Activated CD8-positive, alpha-beta memory T cell treated with anti-CD3 and anti-CD28 coated beads, Interleukin-2, amount 50 U/mL, for 24 hours (primary cell): Measurements from ENCODE around the gene AGK.
"Not testable (repeated sequence)": the region's sequence is repeated elsewhere in the genome, so short reads cannot be mapped to it uniquely, and the experiment has no call there.

ENCODE experiments used
- DNase-seq: peaks from one replicate; pipeline ENCODE4 v3.0.0-alpha.2; 2020; ENCODE audit errors: extremely low read depth

Gene AGK

DNA sequence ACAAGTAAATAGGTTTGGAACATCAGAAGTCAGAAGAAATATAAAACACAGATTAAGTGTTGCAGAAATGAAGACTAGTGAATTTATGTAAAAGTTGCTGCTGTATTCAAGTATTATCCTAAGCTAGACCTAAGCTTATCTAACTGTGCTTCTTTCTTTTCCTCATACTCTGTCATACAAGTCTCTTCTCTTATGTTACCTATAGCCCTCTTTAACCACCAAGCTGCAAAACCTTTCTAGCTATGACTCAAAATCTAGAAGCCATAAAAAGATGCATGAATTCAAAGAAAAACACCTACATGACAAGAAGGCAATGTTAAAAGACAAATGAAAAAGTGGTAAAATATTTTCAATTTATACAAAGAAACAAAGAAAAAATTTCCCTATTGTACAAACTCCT lies 127.8 kb downstream of the AGK start:
- no peak for DNase-seq

DNA sequence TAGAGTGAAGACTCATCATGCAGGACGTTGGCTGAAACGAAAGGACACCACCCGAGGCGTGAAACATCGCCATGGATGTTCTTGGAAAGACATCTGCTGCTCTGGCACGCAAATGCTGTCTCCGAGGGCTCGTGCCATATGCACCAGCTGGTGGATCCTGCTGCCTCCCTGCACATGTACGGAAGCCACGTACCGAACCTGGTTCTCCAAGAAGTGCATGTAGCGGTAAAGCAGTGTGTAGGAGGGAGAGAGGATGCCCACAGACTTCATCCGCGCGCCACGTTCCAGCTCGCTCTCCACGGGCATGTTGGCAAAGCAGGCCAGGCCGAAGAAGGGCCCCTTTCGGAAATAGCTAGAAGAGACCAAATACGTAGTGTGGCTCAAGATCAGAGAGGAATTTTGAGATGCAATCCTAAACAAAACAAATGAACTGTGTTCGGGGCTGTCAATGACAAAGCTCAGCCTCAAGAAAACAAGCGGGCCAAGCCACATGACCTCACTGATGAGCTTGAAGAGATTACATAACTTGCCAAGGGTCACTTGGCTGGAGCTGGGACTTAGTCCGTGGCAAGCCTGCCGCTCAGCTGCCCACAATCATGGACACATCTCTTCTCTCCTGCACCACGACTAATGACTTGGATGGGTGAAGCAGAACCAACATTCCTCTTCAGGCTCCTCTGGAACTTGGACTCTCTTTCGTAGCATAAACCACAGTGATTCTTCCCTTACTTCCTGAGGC lies 134.2 kb downstream of the AGK start:
- DNase-seq: no peak

- no peak for DNase-seq
Measured at GRCh38 chr7:141686074-141686473, 134.9 kb downstream of the AGK start.

DNA sequence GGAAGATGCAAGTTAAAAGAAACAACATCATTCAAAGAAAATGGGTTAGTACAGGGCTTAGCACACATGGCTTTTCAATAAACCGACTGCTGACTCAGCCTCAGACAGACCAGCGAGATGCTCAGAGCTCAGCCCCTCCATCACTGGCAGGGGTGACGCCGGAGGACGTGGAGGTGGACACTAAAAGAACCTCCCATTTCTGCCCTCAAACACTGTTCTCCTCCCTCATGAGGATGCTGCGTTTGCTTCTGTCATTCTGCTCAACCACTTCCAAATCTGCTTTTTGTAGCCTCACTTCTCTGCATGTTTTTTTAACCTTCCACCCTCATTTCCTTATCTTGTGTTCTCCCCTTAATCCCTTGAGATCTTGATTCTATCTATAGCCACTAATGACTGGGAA lies 135.5 kb downstream of the AGK start:
- no peak for DNase-seq

DNA sequence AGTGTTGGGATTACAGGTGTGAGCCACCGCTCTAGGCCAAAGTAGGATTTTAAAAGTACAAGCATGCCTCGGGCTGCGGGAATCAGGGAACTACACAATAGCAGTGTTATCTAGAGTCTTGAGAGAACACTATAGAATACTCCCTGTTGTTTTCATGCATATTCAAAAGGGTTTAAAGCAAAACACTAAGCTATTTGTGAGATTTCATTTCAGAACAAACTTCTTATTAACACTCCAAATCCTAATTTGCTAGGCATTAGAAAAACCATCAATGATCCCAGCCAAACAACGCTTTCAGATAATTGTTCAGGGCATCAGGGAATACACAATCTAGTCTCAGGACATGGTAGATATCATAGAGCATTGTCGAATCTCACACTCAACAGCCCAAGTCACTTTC lies 136.8 kb downstream of the AGK start:
- DNase-seq: no peak

GRCh38 chr7:141689072-141689825 lies 138.0 kb downstream of the AGK start:
- DNase-seq: not testable (repeated sequence)

DNA sequence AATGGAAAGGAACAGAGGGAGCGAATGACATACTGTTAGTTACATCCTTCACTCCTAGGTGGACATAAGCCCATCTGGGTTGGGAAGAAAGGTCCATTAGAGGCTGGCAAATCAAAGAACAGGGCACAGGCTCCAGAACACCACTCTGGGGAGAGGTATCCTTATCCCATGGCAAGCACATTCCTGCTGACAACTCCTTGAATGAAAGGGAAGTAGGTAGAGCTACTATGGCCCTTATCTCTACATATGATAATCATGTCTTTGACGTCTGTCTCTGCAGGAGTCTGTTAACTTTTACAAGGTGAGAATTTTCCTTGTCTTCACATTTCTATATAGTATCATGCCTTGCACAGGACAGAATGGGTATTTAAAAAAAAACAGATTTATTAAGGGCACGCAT lies 140.3 kb downstream of the AGK start:
- no peak for DNase-seq

DNA sequence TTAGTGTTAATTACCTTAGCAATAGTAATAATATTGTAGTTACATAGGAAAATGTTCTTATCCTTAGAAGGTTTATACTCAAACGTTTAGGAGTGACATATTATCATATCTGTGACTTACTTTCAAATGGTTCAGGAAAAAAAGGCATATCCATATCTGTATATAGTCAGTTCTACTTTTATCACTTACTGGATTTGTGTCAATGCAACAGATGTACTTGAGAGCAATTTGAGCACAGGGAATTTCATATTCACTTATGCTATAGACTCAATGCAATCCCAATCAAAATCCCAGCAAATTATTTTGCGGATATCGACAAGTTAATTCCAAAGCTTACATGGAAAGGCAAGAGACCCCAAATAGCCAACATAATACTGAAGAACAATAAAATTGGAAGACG lies 140.8 kb downstream of the AGK start:
- DNase-seq: no peak

GRCh38 chr7:141693082-141693481 lies 141.9 kb downstream of the AGK start:
- DNase-seq: no peak

GRCh38 chr7:141695803-141696289 lies 144.6 kb downstream of the AGK start:
- DNase-seq: no peak

GRCh38 chr7:141696348-141696747 lies 145.1 kb downstream of the AGK start:
- no peak for DNase-seq

DNA sequence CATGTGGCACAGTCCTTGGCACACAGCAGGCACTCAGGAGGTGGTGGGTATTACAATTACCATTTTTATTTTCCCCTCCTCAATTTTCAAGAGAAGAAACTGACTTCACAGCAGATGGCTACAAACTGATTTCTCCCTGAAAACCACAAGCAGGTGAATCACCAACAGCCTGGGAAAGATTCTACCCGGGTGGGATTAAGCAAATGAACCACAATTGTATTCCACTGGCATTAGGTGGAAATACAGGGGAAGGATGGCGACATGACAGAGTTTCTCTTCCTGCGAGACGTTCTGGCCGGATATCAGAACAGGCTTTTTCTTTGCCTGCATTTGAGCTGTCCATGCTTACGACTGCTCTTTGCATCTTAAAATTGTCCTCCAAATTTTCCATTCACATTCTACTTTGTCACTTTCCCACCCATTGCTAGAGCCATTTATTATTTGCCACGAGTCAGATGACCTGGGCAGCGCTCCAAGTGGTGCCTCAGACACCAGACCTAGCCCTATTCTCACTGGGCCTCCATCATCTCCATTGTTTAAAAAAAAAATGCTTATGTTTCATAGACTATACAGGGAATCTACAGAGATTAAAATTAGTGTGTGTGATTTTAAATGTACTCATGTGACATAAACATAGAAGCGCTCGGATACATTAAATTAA lies 146.1 kb downstream of the AGK start:
- no peak for DNase-seq

GRCh38 chr7:141698247-141699015 lies 147.2 kb downstream of the AGK start:
- DNase-seq: no peak

DNA sequence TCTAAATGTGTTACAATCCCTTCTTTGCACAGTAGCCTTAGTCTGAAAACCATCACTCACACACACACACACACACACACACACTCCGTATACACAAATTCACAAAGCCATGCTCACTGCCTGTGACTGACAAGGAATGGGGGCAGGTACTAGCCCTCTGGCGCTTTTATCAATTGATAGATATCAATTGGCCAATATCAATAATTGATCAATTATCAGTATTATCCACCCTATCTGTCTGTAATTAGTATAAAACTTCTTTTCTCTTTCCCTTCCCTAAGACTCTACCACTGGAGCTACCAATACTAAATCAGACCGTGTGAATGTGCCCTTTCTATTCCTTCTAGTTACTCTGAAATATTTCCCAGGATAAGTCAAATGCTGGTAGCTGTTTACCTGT lies 148.7 kb downstream of the AGK start:
- DNase-seq: no peak

DNA sequence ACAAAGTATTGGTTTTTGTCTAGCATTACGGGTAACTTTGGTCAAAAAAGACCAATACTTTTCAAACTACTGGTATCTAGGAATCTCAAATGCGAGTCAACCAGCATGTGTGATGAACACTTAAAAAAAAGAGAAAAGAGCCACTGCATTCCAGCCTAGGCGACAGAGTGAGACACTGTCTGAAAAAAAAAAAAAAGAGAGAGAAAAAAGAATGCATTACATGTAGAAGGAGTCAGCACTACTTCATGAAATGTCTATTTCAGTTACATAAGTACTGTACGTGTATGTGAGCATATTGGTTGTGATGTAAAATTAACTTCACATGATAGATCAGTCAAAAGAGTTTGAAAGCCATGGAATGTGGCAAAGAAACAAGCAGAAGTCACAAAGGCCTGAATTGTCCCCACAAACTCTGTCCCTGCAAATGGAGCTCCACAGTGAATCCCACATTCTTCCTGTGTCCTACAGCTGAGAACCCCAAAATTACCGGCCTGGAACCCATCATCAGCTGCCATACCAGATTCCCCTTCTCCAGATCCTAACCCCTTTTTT lies 149.2 kb downstream of the AGK start:
- DNase-seq: no peak

DNA sequence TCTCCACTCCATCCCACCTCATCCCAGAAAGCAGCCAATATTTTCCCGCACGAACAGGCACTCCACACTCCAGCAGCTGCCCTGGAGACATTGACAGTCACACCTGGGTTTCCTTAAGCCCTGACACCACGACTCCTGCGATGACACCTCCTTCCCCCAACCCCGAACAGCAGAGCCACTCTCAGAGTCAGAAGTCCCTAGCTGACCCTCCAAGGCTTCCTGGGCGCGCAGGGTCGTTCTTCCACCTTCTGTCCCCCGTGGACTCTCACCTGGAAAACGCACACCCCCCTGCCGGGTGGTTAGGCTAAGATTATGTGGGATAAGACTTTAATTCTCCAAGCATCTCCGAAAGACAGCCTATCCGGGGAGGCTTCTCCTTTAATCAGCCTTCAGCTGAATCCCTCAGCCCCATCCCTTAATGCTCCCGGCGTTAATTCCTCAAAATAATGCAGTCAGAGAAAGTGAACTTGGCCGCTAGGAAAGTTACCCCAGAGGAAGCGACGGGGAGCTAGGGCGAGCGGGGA lies 149.7 kb downstream of the AGK start:
- DNase-seq: no peak

DNA sequence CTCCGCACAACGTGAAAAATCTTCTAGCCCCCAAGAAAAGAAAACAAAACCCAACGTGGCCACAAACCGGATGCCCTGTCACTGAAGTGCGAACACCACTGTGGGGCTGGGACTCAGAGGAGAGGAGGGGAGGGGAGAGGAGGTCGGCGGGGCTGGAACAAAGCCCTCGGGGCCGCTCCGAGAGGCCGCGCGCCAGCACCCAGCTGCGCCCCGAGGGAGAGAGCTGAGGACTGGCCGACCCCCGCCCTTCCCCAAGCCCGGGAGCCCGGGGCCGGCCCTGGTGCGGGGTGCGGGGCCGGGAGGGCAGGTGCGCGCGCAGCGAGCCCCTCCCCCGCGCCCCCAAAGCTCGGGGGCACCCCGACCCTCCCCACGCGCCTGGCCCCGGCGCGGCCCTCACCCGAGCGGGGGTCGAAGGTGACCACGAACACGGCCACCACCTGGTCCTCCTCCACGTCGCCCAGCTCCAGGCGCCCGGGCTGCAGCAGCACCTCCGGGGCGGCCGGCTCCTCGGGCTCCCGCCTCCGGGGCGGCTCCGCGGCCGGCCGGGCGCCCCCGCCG lies 150.4 kb downstream of the AGK start:
- DNase-seq: peak; percentile 50

- DNase-seq: no peak
Measured at GRCh38 chr7:141702047-141702567, 150.9 kb downstream of the AGK start, which contains the start of gene DENND11. TSS of gene DENND11 (minus strand) at chr7:141702166. CDS start at chr7:141702153, 13 bp downstream.

DNA sequence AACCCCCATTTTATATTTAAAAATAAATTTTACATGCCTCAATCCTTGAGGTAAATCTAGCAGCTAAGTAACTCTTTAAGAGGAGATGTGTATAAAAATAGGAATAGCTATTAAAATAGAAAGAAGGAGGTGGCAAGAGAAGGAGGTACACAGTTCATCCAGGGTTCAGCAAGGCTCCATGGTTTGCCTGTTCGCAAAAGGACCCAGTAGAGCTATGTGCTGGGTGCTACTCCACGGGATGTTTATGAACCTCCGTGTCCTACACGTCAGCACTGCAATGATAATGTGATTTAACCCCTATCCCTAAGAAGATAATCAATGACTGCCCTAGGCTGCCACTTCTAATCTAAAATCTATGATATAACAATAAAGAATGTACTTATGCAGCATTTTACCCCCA lies 151.7 kb downstream of the AGK start:
- DNase-seq: no peak

DNA sequence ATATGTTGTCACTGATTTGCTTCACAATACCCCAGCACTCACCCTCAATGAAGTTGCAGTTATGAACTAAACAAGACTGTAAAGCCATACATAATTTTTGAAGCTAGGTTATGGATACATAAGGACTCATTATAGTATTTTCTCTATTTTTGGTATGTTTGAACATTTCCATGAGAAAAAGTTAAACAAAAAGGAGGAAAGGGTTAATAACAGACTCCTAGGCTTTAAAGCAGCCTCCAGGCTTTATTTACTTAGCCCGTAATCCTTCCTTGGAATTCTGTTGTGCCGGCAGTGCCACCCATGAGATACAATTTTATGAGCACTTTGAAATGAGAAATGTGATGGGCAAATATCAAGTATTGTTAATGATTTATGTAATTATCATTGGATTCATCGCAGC lies 152.9 kb downstream of the AGK start:
- DNase-seq: no peak

DNA sequence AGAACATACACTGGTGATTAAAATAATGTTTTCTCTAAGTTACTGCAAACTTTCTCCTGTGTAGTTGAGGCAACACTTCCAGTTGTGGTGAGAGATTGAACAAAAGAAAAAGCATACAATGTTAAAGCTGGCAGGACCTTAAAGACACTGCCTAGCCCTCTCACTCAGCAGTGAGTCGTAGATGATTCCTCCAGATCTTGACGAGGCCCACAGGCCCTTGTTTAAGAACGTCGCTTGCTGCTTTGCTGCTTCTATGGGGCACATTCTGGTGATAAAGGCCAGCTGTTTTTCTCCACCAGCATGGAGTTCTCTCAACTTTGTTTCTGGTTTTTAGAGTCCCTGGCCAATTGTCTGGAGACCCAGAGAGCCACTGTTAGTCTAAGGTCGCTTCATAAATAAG lies 153.5 kb downstream of the AGK start:
- no peak for DNase-seq
